Activated CD8-positive, alpha-beta T cell treated with anti-CD3 and anti-CD28 coated beads for 36 hours (primary cell): ENCODE measurements around the gene ASAP3. TPM values are rescaled to one million over a fixed set of nuclear protein-coding genes. Genes with fewer than 3 reads are reported as not detected.

Experiments used
- ATAC-seq: fragments of 200-7000 bp; cut with Tn5 transposase; one replicate; pipeline ENCODE4 v1.10.0; 2021; ENCODE audit warnings: mild to moderate bottlenecking, moderate library complexity
- CTCF ChIA-PET: fragments of 350-600 bp; sonication (Branson Sonifier 250); formaldehyde crosslinking; loops from one replicate; lab custom pipeline; 2021; ENCODE audit warnings: antibody characterized with exemption; lab: Charles Lee
- POLR2A ChIA-PET: fragments of 350-600 bp; sonication (Branson Sonifier 250); formaldehyde crosslinking; loops from one replicate; lab custom pipeline; 2021; ENCODE audit warnings: antibody characterized with exemption; lab: Charles Lee
- DNase-seq: peaks from one replicate; pipeline ENCODE4 v3.0.0-alpha.2; 2020
- H3K27ac Mint-ChIP-seq: one replicate; pipeline ENCODE4 v1.8.0; 2021; ENCODE audit warnings: mild to moderate bottlenecking, mixed read lengths
- H3K27me3 Mint-ChIP-seq: one replicate; pipeline ENCODE4 v1.8.0; 2021; ENCODE audit warnings: mixed read lengths
- H3K36me3 Mint-ChIP-seq: one replicate; pipeline ENCODE4 v1.8.0; 2021; ENCODE audit warnings: low read depth, mixed read lengths
- H3K4me1 Mint-ChIP-seq: one replicate; pipeline ENCODE4 v1.8.0; 2021; ENCODE audit warnings: low read depth, mixed read lengths
- H3K4me3 Mint-ChIP-seq: one replicate; pipeline ENCODE4 v1.8.0; 2021; ENCODE audit warnings: mild to moderate bottlenecking, moderate library complexity, mixed read lengths
- H3K9me3 Mint-ChIP-seq: one replicate; pipeline ENCODE4 v1.8.0; 2021; ENCODE audit warnings: mixed read lengths
- intact Hi-C: fragments of 100-400 bp; cut with micrococcal nuclease; formaldehyde crosslinking; loops from one replicate; pipeline ENCODE4 v1.10.0; 2022
- total RNA-seq, 2 experiments: library from RNA; stranded (reverse); gene quantifications; one replicate each; pipeline ENCODE4 v1.2.3, GENCODE V29; 2021
- TF ChIP-seq, protein P1 (sequence below): fragments of 200-600 bp; IDR thresholded peaks from one replicate; pipeline ENCODE4 v1.8.0; 2022; ENCODE audit warnings: antibody characterized with exemption, mild to moderate bottlenecking

Gene ASAP3
- total RNA-seq, 2 experiments from 2014 or later, result 0.29 to 0.74 TPM

DNA sequence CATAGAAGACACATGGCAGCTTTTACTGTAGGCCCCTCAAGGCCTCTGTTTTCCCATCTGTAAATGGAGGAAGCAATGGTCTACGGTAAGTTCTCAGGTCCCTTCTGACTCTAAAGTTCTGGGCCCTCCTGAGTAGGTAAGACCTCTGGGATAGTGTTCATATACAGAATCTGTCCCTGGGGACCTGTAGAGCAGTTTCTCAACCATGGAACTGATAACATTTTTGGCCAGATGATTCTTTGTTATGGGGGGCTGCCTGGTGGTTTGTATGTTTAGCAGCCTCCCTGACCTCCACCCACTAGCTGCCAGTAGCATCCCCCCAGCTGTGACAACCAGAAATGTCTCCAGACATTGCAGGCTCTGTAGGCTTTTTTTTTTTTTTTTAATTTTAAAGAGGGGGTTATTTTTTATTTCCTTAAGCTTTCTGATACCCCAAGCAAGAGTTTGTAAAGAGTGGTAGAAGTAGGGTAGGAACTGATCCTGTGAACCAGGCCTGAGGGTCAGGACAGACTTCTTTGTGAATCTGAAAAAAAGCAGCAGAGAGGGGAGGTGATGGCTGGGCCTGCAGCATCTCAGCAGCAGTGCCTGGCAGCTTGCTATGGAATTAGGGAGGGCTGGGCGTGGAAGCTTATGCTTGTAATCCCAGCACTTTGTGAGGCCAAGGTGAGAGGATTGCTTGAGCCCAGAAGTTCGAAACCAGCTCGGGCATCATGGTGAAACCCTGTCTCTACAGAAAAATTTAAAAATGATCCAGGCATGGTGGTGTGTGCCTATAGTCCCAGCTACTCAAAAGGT is 39.2 kb downstream of the ASAP3 start:
- intact Hi-C loops, result no loop called here
- Mint-ChIP-seq H3K36me3 (no peaks in the 10 kb centered on the region), H3K4me3 (no peak overlapping the region), H3K27ac (no peak overlapping the region), H3K4me1 (no peaks in the 10 kb centered on the region), H3K9me3 (no peaks in the 10 kb centered on the region), H3K27me3 (no peaks in the 10 kb centered on the region)
- ChIA-PET CTCF (interaction anchor here (1.0 to 2.0 kb wide), 6 partner anchors 13 to 95 kb away, joined by 3 to 6 read pairs (median 3); no protein-coding TSS in a partner anchor), POLR2A (interaction anchor here (1.6 kb wide), 1 partner anchor 100 kb away, joined by 5 read pairs; the partner anchor contains the start of gene HNRNPR)
- no peak for ATAC-seq
- DNase-seq, result no peak
- TF ChIP-seq, protein P1, sequence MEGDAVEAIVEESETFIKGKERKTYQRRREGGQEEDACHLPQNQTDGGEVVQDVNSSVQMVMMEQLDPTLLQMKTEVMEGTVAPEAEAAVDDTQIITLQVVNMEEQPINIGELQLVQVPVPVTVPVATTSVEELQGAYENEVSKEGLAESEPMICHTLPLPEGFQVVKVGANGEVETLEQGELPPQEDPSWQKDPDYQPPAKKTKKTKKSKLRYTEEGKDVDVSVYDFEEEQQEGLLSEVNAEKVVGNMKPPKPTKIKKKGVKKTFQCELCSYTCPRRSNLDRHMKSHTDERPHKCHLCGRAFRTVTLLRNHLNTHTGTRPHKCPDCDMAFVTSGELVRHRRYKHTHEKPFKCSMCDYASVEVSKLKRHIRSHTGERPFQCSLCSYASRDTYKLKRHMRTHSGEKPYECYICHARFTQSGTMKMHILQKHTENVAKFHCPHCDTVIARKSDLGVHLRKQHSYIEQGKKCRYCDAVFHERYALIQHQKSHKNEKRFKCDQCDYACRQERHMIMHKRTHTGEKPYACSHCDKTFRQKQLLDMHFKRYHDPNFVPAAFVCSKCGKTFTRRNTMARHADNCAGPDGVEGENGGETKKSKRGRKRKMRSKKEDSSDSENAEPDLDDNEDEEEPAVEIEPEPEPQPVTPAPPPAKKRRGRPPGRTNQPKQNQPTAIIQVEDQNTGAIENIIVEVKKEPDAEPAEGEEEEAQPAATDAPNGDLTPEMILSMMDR, result no peak

DNA sequence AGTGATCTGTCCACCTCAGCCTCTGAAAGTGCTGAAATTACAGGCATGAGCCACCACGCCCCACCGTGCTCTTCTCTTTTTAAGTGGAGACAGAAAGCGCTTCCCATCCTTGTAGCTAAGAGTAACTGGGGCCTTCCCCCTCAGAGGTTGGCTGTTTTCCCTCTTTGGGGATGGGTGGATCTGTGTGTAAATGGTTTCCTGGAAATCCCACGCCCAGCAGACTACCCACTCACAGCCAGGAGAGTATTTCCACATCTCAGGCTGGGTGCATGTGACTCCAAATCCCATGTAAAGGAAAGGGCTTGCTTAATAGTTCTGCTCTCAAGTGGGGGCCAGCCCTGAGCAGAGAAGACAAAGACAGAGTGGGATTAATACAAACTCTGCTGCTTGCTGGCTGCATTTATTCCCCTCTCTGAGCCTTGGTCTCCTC is 39.9 kb downstream of the ASAP3 start:
- intact Hi-C loops, result no loop called here
- no peaks in the 10 kb centered on the region for H3K27me3 Mint-ChIP-seq
- H3K27ac Mint-ChIP-seq, result no peak overlapping the region
- DNase-seq, result no peak
- H3K9me3 Mint-ChIP-seq, result no peaks in the 10 kb centered on the region
- no peaks in the 10 kb centered on the region for H3K36me3 Mint-ChIP-seq
- no peak overlapping the region for H3K4me3 Mint-ChIP-seq
- TF ChIP-seq, protein P1, result no peak
- ChIA-PET POLR2A (interaction anchor here (1.6 kb wide), 1 partner anchor 100 kb away, joined by 5 read pairs; the partner anchor contains the start of gene HNRNPR), CTCF (interaction anchor here (1.4 to 2.0 kb wide), 3 partner anchors 13 to 53 kb away, joined by 3 to 6 read pairs (median 4); no protein-coding TSS in a partner anchor)
- no peak for ATAC-seq
- no peaks in the 10 kb centered on the region for H3K4me1 Mint-ChIP-seq

DNA sequence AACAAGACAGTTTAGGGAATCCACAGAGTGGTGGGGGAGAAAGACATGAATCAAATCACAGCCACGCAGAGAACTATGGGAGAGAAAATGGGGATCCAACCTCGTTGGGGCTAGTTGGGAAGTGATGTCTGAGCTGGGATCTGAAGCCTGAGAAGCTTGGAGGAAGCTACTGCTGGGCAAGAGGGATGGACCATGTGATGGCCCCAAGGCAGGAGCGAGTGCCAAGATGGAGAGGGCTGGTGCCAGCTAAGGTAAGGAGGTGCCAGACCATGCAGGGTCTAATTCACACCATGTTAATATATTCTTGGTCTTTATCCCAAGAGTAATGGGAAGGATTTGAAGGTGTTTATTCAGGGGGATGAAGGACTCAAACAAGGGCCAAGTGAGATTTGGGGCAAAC is 41.2 kb downstream of the ASAP3 start:
- no peaks in the 10 kb centered on the region for H3K4me1 Mint-ChIP-seq
- no peak overlapping the region for H3K27ac Mint-ChIP-seq
- intact Hi-C loops, result no loop called here
- H3K4me3 Mint-ChIP-seq, result no peak overlapping the region
- no peaks in the 10 kb centered on the region for H3K9me3 Mint-ChIP-seq
- DNase-seq (no peak), ATAC-seq (no peak)
- no peaks in the 10 kb centered on the region for H3K36me3 Mint-ChIP-seq
- ChIA-PET CTCF (interaction anchor here (0.9 kb wide), 1 partner anchor 54 kb away, joined by 3 read pairs; no protein-coding TSS in a partner anchor), POLR2A (no interaction called here)
- H3K27me3 Mint-ChIP-seq, result no peaks in the 10 kb centered on the region
- TF ChIP-seq, protein P1, result no peak

DNA sequence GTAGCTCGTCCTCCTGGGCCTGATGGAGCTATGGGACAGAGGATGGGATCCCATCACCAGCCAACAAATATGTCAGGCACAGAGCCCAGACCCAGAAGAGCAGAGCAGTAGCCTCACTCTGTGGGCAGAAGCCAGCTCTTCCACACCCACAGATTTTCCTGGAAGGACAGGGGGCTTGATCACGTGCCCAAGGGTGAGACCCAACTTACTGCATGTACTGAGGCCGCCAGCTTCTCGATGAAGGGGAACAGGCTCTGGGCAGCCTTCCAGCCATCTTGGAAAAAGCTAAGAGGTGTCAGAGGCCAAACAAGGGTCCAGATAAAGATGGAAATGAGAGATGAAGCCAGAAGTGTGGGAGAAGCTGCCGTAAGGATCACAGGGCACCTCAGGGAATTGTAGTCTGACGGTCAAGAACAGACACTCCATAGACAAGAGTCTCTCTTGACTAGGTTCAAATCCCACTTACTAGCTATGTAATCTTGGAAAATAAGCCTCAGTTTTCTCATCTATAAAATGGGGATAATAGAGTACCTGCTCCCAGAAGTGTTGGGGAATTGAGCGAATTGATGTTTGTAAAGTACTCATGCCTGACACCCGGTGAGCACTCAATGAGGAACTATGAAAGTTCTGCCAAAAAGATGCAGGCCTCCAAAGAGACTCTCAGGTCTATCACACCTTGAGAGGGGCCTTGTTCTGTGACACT is 42.4 kb downstream of the ASAP3 start:
- DNase-seq (no peak), ATAC-seq (no peak)
- TF ChIP-seq, protein P1, result no peak
- no peak overlapping the region for H3K4me3 Mint-ChIP-seq
- CTCF ChIA-PET, result interaction anchor here (0.6 to 1.0 kb wide), 5 partner anchors 19 to 98 kb away, joined by 3 read pairs; partner anchors contain the start of gene ASAP3
- POLR2A ChIA-PET, result interaction anchor here (0.7 kb wide), 1 partner anchor 85 kb away, joined by 3 read pairs; no protein-coding TSS in a partner anchor
- no peaks in the 10 kb centered on the region for H3K27me3 Mint-ChIP-seq
- no peaks in the 10 kb centered on the region for H3K4me1 Mint-ChIP-seq
- intact Hi-C loops, result no loop called here
- H3K27ac Mint-ChIP-seq, result no peak overlapping the region
- no peaks in the 10 kb centered on the region for H3K9me3 Mint-ChIP-seq
- no peaks in the 10 kb centered on the region for H3K36me3 Mint-ChIP-seq
